ENCODE measurements around the gene SGCG. TPM values are rescaled to one million over a fixed set of nuclear protein-coding genes. Genes with fewer than 3 reads are reported as not detected.
"Not testable (repeated sequence)": the region's sequence is repeated elsewhere in the genome, so short reads cannot be mapped to it uniquely, and the experiment has no call there.

SGCG gene, protein sequence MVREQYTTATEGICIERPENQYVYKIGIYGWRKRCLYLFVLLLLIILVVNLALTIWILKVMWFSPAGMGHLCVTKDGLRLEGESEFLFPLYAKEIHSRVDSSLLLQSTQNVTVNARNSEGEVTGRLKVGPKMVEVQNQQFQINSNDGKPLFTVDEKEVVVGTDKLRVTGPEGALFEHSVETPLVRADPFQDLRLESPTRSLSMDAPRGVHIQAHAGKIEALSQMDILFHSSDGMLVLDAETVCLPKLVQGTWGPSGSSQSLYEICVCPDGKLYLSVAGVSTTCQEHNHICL
- not detected for total RNA-seq

DNA sequence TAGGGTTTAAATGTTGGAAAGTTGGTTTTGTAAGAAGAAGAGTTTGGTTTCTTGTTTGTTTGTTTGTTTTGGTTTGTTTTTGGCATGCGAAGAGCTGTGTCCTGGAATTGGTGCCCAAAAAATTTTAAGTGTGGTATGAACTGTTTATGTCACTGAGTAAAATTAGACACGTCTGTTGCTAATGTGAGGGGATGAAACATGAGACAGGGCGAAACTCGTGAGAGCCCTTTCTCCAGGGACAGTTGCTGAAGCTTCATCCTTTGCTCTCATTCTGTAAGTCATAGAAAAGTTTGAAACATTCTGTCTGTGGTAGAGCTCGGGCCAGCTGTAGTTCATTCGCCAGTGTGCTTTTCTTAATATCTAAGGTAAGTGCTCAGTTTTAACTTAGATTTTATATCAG lies at the start of gene SGCG:
SGCG (plus strand) TSS at position 269 of the 400 bp plus-strand sequence. CDS start 22,716 bp downstream, outside the sequence.
- CTCF ChIA-PET: no interaction called here
- POLR2A ChIA-PET: no interaction called here

DNA sequence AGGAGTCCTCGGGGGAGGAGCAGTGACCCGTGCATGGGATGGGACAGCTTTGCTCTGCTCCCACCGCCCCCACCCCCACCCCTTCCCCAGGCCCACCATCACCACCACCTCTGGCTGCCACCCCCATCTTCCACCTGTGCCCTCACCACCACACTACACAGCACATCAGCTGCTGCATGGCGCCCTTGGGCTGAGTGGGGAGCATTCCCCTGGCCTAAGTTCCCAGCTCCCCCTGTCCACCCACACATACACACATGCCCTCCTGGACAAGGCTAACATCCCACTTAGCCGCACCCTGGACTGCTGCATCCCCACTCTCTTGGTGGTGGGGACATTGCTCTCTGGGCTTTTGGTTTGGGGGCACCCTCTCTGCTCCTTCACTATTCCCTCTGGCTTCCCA lies 46.2 kb upstream of the SGCG start:
- ChIA-PET CTCF (no interaction called here), POLR2A (no interaction called here)

DNA sequence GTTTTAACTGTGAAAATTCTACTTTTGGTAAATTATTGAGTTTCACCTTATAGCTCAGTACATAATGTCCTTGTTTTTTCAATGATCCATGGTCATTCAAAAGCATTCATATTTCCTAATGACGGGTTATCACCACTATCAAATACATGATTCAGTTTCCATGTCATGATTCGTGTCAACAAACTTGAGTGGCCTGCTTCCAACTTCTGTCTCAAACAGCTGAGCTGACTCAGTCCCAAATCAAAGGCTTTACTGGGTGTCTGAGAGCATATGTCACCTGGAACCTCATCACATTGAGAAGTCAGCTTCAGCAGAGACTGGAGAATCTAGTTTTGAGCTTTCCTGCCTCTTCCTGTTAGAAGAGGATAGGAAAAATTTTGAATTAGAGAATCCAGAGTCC lies 40.3 kb upstream of the SGCG start:
- POLR2A ChIA-PET: no interaction called here
- CTCF ChIA-PET: no interaction called here

DNA sequence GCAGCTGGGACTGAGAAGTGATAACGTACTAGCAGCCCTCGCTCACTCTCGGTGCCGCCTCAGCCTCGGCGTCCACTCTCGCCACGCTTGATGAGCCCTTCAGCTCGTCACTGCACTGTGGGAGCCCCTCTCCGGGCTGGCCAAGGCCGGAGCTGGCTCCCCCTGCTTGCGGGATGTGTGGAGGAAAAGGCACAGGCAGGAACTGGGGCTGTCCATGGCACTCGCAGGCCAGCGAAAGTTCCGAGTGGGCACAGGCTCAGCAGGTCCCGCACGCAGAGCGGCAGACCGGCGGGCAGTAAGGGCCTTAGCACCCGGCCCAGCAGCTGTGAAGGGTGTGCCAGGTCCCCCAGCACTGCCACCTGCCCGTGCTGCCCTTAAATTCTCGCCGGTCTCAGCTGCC lies 38.8 kb upstream of the SGCG start:
- ChIA-PET POLR2A (no interaction called here), CTCF (no interaction called here)

DNA sequence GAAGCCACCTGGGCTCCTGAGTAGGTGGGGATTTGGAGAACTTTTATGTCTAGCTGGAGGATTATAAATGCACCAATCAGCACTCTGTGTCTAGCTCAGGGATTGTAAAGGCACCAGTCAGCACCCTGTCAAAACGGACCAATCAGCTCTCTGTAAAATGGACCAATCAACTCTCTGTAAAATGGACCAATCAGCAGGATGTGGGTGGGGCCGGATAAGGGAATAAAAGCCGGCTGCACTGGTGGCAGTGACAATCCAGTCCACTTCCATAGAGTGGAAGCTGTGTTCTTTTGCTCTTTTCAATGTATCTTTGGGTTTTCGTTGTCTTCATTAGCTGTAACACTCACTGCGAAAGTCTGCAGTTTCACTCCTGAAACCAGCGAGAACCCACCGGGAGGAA lies 38.2 kb upstream of the SGCG start:
- POLR2A ChIA-PET, CTCF ChIA-PET: not testable (repeated sequence)

DNA sequence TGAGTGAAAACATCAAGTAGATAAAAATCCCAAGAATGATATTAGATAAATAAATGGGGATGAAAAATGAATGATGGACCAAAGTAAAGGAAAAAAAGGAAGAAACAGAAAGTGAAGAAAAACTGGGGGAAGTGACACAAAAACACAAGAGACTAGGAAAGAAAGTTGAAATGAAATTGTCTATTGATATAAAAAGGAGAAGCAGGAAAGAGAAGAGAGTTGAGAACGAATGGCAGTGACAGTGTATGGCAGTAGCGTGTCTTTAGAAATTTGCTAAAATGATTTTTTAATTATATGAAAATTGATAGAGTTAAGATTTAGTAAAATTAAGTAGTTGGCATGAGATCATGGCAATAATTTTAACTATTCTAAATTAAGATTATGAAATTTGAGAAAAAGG lies 36.3 kb upstream of the SGCG start:
- ChIA-PET POLR2A (no interaction called here), CTCF (no interaction called here)

DNA sequence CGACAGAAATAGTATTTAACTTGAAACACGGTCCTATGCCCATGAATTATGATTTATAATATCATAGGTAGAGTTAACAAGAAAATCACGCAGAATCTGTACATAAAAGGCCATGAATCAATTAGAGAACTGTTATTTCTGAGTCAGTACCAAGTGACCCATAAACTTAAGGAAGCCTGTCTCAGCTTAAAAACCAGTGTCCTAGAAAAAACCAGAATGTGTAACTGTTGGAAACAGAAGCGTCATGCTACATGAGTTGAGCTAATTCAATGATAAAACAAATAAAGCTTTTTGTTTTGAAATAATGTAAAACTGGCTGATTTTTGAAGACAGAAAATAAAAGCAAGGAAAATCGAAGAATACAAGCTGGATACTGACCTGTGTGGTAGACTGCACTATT lies 34.8 kb upstream of the SGCG start:
- CTCF ChIA-PET: no interaction called here
- POLR2A ChIA-PET: no interaction called here

DNA sequence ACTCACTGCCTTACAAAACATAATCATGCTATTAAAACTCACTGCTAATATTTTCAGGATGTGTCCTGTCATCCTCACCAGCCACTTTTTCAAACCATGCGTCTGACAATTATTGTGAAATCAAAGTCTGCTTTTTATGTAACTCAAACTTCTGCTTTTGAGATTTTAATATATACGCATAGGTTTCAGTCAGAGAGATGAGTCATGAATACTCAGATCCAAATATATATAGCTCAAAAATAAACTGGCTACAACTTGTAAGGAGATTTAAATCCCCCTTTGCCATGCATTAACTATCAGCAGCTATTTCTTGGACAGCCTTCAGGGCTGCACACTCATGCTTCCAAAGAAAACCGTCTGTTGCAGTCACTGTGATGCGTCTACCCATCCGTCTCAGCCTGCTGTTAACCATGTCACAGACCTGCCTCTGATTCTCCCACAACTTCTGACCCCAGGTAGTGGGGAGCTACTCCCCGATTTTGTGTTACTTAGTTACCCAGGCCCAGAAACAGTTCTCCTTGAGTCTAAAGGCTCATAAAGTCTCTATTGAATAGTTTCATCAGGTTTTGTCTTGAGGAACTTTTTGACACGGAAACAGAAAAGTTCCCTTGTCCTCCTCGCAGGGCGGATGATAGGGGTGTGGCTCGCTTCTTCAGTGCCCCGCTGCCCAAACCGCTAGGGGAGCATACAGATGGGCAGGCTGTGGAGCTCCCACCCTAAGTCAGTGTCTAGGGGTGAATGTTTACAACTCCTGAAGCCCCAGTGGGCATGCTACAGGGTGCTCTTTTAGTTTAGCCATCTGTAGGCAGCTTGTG lies 33.8 kb upstream of the SGCG start:
- CTCF ChIA-PET: no interaction called here
- POLR2A ChIA-PET: no interaction called here

DNA sequence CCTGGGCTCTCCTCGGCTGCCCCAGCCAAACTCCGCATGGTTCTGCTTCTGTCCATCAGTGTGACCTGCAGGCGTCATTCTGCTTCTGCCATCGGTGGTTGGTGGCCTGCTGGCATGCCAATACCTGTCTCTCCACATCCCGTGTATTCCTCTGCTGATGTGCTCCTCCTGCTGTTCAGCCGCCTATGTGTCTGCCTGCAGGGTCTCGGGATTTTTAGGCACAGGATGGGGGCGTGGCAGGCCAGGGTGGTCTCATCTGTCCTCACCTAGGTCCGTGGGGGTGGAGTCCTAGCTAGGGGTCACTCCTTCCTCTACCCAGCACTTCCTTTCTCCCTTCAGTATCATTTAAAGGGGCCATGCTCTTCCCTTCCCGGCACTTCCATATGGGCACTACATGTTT lies 33.0 kb upstream of the SGCG start:
- POLR2A ChIA-PET: no interaction called here

DNA sequence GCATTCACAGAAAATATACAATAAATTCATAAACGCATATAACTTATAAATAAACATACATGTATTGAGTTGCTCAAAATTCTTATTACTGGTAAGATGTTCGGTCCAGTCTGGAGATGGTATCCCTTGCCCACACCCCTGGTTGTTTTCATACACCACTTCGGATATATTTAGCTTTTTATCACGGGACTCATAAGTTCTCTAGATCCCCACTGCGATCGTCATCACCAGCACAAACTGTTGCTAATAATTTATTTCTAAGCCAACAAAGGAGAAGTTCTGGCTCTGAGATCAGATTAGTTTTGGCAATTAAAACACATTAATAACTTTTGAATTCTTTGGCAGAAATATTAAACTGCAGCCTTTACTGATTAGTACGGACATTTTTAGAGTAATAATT lies 23.0 kb upstream of the SGCG start:
- ChIA-PET POLR2A (no interaction called here), CTCF (interaction anchor here (0.5 kb wide), 1 partner anchor 241 kb away, joined by 3 read pairs; no protein-coding TSS in a partner anchor)

More for the DNA sequence above, 33.0 kb upstream of the SGCG start:
- CTCF ChIA-PET: no interaction called here

DNA sequence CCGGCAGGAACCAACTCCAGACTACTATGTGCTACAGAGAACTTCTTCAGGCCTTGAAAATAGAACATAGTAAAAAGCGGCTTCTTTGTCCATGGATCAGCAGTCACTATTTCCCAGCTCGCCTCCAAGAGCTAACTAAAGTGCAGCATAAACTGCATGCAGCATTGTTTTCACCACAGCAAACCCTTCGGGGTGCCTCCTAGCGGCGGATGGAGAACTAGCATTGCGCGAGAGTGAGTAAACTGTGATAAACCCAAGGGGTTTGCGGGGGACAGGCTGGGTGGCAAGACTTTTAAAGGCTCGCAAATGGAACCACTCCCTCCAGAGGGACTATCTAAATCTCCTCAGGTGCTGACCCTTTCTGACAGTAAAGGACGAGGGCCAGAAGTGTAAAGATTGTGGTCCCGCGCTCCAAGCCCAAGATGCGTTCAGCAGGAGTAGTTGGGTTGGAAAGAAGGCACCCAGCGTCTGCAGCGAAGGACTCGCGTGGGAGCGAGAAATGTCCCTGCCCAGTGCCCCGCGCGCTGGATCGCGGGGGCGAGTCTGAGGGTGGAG lies 21.5 kb upstream of the SGCG start:
- POLR2A ChIA-PET: no interaction called here
- CTCF ChIA-PET: no interaction called here

DNA sequence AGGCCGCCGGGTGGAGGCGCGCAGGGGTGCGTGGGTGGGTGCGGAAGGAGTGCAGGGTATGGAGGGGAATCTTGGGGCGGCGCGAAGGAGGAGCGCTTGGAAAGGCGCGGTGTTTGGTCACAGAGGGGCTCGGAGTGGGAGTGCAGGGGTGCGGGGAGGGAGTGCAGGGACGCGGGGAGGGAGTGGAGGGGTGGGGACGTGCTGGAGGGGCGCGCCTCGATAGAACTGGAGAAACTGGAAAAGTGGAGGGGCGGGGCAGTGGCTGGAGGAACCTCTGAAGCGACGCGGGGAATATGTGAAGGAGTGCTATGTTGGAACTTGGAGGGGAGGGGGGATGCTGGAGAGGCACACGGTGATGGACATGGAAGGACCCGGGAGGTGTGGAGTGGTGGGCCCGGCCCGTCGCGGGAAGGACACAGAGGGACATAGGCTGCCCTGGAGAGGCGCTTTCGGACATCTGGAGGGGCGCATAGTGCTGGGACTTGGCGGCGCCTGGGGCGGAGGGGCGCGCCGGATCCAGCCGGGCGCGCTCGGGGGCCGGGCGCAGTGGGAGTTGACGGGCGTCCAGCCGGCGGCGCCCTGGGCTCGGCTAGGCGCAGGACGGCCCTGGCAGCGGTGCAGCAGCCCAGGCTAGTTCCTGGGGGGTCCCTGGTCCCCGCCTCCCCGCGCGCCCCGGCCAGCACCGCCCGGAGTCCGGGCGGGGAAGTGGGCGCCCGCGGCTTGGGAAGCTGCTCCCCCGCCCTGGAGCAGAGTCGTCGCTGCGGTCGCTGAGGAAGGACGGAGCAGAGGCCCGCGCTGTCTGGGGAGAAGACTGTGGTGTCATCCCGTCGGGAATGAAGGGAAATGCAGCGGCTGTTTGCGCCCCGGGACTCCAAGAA lies 20.8 kb upstream of the SGCG start:
- ChIA-PET POLR2A (no interaction called here), CTCF (no interaction called here)

DNA sequence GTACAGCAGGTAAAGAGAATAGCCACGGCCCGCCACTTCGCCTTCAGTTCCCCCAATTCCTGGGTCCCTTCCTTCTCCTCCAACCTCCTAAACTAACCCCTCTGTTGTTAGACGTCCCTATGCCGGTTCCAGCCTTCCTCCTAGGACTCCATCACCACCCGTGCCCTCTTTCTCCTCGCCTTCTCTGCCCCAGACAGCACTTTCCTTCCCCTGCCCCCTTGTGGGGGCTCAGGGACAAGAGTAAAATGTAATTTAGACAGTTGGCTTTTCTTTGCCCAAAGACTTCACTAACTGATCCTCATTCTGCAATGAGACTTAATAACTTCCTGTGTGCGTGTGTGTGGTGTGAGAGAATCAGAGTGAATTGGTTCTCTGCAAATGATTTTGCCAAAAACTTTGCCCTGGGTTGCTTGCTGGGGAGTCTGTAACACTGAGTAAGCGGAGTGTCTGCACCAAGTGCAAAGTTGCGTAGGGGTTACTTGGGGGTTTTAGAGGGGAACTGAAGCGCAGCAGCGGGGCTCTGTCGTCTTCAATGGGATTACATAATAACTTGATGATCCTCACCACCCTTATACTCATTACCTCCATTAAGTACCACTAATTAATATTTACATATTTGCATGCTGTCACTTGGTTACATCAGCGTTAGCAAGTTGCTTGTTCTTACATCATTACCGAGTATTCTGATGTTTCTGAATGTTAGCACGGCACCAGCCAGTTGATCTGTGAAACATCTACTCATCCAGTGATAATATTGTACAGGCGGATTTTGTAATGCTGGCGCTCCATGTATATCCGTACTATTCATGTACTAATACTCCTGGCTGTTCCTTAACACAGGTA lies 19.9 kb upstream of the SGCG start:
- ChIA-PET CTCF (no interaction called here), POLR2A (no interaction called here)

DNA sequence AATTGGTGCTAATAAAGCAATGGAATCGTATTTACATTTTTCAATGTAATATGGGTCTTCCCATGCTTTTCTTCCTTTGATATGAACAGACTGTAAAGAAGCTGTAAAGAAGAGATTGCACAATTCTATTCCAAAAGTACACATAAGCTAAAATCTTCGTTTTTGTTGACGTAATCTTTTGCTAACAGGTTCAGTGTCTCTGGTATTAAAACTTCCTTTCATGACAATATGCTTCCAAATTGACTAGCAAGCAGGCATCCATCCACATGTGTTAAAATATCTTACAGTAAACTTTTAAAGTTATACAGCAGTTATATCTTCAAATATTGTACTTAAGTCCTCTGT lies 19.3 kb upstream of the SGCG start:
- POLR2A ChIA-PET: no interaction called here

DNA sequence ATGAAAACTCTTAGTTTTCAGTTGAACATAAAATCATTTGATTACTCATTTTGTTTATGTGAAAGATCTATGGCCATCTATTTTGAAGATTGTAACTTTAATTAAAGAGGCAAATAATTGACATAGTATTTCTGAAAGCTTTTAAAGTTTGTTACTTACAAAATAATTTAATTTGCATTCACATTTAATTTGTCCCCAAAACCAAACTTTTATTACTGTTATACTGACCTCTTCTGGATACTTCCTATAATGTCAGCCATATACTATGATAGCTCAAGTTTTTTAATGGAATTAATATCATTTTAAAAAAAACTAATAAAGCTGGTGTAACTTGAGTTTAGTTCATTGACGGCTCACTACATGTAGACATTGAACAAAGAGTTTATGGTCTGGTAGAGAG lies 4.9 kb upstream of the SGCG start:
- POLR2A ChIA-PET: no interaction called here
- CTCF ChIA-PET: no interaction called here

More for the DNA sequence above, 19.3 kb upstream of the SGCG start:
- CTCF ChIA-PET: no interaction called here

DNA sequence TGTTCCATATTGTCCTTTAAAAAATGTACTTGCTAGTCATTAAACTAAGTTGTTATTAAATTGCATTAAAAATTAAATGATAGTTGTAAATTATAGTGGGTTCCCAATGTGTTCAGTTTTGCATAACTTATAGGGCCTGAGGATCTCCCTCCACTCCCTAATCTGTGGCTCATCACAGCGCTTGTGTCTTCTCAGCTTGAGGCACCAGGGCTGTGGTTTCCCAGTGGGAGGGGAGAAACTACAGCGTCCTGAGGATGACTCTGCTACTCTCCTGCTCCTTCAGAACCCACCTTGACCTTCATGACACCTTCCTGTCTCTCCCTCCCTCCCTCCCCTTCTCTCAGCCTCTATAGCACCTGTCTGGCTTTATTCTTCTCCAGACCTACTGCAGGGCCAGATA lies 1.4 kb downstream of the SGCG start:
- CTCF ChIA-PET: no interaction called here

DNA sequence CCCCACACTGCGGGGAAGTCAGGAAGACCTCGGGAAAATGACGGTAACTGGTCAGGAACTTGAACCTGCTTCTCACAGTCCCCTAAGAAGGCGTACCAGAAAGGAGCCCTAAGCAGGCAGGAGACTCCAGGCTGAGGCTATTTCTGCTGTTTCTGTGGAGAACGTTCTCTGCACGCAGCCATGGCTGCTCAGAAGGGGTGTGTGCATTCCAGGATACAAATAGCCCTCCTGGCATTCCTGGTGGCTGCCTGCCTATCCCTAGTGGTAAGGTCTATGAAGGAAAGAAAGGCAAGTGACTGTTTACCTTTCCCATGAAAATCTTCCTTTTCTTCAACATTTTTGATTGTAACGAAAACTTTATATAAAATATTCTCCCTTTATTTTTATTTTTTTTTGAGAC lies 2.5 kb downstream of the SGCG start:
- ChIA-PET POLR2A (no interaction called here), CTCF (no interaction called here)

More for the DNA sequence above, 1.4 kb downstream of the SGCG start:
- POLR2A ChIA-PET: no interaction called here

DNA sequence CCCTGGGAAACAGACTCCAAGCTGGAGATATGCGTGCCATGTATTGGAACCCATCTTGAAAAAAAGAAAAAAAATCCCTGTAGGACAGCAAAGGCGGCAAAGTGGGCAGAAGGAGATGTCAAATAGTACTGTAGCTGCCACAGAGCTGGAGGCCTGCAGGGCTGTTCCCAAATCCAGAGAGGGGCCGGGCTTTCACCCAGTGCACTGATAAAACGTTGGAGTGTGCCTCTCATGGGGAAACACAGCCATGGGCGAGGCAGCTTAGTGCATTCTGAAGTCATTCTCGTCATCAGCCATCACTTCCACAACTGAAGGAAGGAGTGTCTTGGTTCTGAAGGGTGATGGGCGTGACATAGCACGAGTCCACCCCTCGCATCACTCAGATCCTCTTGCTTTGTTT lies 4.8 kb downstream of the SGCG start:
- CTCF ChIA-PET: no interaction called here
- POLR2A ChIA-PET: no interaction called here

DNA sequence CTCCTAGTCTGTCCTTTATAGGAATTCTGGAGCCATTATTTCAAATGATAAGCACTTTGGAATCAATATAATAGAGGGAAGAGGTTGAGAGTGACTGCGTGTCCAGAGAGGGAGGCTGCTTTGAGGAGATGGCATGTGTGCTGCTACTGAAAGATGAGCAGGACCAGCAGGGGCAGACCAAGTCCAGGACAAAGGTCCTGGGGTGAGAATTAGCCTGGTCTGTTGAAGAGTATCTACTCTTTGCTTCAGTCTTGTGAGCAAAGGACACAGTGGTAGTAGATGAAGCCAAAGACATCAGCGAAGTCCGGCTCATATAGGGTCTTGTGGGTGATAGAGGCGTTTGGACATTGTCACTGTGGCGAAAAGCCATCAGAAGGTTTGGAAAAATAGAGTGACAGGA lies 21.1 kb downstream of the SGCG start:
- ChIA-PET POLR2A (no interaction called here), CTCF (no interaction called here)

DNA sequence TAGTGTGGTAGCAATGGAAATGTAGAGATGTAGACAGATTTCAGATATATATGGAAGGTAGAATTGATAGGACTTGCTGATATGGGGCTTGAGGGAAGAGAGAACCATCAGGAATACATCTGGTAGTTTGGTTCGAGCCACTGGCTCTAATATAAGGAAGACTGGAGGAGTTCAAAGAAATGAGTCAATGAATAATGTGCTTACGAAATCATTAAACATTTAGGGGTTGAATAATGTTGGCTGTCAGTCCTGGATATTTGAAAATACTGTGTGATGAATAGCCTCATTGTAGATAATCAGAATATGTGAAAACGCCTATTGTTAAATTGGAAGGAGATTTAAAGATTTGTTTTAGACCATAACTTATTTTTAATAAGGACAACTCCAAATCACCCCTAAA lies 21.6 kb downstream of the SGCG start:
- CTCF ChIA-PET: no interaction called here
- POLR2A ChIA-PET: no interaction called here

Measured in activated CD8-positive, alpha-beta memory T cell treated with anti-CD3 and anti-CD28 coated beads for 36 hours (primary cell).